HCT116 (cell line): ENCODE data around the gene TEAD1.

Experiments used
- EZH2 ChIP-seq: fragments of 200-600 bp; sonication (generic); IDR thresholded peaks from 2 replicates; pipeline ENCODE4 v1.6.1; 2017; ENCODE audit warnings: antibody characterized with exemption, mixed run types
- POLR2A ChIP-seq: IDR thresholded peaks from 2 replicates; pipeline ENCODE4 v1.7.0; 2011; ENCODE audit warnings: borderline replicate concordance; ENCODE audit not compliant: insufficient read depth, insufficient read length; ENCODE audit errors: extremely low read depth
- POLR2AphosphoS5 ChIP-seq: IDR thresholded peaks from 2 replicates; pipeline ENCODE4 v1.6.1; 2011; ENCODE audit warnings: mild to moderate bottlenecking, low read depth, low read length, moderate library complexity

GRCh38 chr11:12865863-12866595 lies 191.8 kb downstream of the TEAD1 start:
- TF ChIP-seq POLR2AphosphoS5 (no peak), EZH2 (no peak), POLR2A (no peak)
